HG03135 (cell line): Measurements from ENCODE around the gene PACS1.
"Not testable (repeated sequence)": the region's sequence is repeated elsewhere in the genome, so short reads cannot be mapped to it uniquely, and the experiment has no call there.

Experiments
- ATAC-seq: cut with Tn5 transposase; IDR thresholded peaks from one replicate; pipeline ENCODE4 v1.9.1; 2021; ENCODE audit warnings: mild to moderate bottlenecking, moderate library complexity; ENCODE audit not compliant: unreplicated experiment

The PACS1 gene

DNA sequence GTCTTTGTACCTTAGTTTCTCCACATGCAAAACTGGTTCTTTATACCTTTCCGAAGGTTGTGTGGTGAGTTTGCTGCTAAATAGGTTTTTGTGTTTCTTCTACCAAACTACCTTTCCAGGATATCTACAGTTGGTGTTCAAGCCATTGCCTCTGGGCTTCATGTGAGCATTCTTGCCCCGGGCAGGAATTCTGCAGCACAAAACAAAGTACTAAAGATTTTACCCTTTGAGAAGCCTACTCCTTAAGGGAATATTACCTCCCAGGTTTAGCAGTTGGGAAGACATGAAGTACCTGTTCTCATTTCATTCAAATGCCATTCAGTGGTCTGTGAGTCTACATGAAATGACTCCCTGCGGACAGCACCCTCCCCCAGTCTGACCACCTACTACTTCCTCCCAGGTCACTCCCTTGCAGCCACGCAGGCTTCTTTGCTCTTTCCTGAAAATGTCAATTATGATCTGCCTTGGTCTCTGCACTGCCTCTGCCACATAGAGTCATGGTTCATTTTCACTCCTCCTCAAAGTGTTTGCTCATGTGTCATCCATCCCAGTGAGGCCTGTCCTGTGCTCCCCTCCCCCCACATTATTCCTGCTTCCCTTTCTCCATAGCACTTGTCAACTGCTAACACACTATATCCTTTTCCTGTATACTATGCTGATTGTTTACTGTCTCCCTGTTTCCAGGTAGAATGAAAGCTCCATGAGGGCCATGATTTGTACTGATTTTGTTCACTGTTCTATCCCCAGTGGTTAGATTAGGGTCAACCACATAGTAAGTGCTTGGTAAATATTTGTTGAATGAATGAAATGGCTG lies 36.9 kb downstream of the PACS1 start:
- ATAC-seq, result no peak

- no peak for ATAC-seq
These were observed 37.8 kb downstream of the PACS1 start for GRCh38 chr11:66107600-66108510.

- ATAC-seq, result no peak
These were observed 39.2 kb downstream of the PACS1 start for GRCh38 chr11:66109294-66109693.

DNA sequence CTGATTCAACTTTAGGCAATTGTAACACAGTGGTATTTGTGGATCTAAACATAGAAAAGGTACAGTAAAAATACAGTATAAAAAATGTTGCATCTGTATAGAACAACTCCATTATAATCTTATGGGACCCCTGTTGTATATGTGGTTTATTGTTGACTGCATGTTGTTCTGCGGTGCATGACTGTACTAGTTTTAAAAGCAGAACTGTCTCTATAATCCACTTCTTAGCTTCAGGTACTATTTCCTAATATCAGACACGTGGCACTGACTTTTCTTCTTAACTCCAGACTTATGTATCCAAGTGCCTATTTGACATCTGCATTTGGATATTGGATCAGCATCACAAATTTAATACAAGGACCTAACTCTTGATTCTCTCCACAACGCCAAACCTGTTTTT lies 41.1 kb downstream of the PACS1 start:
- ATAC-seq, result no peak

DNA sequence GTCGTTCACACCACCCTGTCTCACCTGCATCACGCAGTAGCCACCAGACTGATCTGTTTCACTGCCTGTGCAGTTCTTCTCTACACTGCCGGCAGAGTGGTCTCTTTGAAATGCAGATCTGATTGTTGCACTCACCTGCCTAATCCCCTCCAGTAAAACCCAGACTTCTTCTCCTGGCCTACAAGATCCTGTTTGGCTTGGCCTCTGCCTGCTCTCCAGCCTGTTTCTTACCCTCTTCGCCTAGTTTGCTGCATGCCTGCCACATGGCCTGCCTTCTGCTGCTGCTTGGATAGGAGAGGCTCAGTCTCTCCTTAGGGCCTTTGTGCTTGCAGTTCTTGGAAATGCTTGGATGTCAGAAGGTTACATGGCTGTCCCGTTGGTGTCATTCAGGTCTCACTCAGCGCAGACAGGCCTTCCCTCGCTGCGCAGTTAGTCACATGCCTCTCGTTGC lies 42.0 kb downstream of the PACS1 start:
- no peak for ATAC-seq

DNA sequence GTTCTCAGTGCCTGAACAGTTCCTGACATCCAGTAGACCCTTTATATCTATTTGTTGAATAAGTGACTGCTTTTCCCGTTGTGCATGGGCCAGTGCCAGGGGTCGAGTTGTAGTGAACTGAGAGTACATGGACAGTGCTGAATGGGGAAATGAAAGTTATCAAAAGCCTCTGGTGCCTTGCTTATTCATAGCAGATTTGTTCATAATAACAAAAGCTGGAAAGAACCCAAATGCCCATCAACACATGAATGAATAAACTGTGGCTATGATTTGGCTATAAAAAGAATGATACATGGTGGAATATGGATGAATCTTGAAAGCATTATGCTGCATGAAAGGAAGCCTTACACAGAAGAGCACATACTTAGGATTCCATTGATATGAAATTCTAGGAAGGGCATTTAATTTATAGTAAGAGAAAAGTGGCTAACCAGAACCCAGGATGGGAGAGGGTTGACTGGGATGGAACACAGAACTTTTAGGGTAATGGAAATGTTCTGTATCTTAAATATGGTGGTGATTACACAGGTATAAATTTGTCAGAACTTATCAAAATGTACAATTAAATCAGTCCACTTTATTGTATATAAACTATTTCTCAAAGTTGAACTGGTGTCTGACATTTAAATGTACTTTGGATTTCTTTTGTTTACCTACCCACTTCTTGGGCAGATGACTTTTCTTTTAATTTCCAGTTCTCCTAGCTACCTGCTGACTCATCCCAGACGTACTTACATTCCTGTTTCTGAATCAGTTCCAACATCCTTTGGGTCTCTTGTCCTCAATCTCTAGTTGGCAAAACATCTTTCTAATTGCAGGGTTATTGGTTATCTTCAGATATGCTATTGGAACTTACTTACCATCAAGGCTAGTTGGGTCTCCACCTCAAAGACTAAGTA lies 42.8 kb downstream of the PACS1 start:
- ATAC-seq, result no peak

- not testable (repeated sequence) for ATAC-seq
These were observed 44.9 kb downstream of the PACS1 start for GRCh38 chr11:66114957-66115356.

DNA sequence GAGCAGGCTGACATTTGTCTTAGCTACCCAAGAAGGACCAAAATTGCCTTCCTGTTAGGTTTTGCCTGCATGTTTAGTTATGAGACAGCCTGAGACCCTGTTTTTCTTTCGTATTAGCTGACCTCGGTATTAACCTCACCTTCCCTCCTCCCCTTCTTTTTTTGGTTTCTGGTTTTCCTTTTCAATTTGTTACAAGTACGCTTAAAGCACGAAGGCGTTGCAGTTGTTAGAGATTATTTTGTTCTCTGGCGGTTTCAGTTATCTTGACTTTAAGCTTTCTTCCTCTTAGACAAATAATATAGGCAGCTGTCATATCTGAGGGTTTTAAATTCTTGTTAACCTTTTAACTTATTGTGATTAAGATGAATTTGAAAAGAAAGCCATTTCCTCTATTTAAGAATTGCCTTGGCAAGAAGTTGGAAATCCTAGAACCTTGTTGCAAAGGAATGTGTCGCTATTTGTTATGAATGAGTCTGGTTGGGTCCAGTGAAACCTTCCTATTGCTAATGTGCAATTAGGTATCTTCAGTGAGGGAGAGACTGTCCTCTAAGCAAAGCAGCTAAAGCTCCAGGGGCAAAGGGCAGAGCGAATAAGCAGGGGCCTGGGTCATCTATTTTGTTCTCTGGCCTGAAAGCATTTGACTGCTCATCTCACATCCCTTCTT lies 45.7 kb downstream of the PACS1 start:
- ATAC-seq, result no peak

DNA sequence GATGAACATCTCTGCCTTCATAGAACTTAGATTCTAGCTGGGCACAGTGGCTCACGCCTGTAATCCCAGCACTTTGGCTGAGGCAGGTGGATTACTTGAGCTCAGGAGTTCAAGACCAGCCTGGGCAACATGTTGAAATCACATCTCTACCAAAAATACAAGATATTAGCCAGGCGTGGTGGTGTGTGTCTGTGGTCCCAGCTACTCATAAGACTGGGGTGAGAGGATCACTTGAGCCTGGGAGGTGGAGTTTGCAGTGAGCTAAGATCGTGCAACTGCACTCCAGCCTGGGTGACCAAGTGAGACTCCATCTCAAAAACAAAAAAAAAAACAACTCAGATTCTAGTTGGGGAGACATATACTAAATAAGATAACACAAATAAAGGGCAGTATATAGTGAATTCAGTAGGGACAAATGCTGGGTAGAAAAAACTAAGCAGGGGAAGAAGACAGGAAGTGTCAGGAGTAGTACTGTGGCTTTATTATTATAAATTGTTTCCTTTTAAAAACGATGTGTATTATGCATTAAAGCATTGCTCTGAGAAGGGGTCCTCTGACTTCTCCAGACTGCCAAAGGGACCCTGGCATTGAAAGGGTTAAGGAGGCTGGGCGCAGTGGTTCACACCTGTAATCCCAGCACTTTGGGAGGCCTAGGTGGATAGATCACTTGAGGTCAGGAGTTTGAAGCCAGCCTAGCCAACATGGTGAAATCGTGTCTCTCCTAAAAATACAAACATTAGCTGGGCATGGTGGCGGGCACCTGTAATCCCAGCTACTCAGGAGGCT lies 46.7 kb downstream of the PACS1 start:
- ATAC-seq, result no peak

DNA sequence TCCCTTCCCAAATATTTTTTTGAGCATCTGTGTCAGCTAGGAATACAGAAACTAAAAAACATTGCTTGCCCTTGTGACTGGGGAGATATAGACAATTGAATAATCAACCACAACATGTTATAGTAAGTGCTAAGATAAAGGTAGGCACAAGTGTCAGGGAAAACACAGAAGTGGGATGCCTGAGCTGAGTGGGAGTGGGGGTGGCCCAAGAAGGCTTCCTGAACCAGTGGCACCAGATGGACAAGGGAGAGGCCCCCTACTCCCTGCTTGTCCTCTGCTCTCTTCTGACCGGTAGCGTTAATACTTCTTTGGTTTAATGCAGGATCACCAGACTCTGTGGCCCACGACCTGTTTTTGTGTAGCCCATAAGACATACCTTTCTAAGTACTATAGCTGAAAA lies 48.8 kb downstream of the PACS1 start:
- no peak for ATAC-seq

DNA sequence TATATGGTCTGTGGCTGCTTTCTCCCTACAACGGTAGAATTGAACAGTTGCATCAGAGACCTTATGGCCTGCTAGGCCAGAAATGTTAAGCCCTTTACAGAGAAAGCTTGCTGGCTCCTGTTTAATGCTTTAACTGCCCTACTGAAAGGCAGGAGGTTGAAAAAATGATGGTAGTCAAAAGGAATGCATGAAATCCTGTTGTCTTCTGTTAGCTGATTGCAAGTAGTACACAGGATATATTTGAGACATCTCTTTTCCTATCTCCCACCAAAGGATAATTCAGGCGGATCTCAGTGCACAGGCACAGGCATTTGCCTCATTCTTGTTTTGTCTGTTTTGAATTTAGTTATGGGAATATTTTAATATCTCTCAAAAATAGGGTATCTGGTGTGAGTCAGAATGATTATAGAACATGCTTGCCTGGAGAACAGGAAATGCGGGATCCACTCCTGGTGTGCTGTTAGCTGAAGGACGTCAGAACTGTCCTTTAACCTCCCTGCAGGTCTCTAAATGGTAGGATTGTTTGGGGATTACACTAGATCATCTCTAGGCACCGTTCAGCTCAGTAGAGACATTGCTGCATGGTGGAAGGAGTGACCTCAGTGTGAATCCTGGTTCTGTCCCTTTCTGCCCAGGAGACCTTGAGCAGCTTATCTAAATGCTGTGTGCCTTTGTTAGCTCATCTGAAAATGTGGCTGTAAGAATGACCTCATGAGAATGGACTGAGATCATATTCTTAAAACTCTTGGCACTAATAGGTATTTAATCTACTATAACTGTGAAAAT lies 49.5 kb downstream of the PACS1 start:
- ATAC-seq, result no peak

DNA sequence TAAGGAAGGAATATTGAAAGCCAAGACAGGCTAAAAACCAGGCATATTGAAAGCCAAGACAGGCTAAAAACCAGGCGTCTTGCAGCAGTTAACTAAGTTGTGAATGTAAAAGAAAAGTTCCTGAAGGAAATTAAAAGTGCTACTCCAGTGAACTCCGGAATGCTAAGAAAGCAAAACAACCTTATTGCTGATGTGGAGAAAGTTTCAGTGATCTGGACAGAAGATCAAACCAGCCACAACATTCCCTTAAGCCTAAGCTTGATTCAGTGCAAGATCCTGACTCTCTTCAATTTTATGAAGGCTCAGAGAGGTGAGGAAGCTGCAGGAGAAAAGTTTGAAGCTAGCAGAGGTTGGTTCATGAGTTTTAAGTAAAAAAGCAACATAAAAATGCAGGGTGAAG lies 51.4 kb downstream of the PACS1 start:
- ATAC-seq, result no peak

- no peak for ATAC-seq
These were observed 53.8 kb downstream of the PACS1 start for GRCh38 chr11:66123902-66124301.

DNA sequence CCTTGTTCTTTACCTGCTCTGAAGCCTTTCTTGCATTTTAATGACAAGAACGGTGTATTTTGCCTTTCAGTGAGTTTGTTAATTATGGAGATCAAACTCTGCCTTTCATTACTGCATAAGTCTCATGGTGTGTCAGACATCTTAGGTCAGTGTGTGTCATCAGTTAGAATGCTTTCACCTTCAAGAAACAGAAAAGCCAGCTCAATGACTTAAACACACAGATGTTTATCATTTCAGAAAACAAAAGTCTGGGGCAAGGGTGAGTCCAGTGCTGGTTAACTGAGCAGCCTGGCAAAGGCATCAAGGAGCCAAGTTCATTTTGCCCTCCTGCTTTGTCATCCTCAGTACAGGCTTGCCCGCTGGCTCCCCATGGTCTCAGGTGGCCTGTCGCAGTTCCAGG lies 54.5 kb downstream of the PACS1 start:
- ATAC-seq, result no peak

DNA sequence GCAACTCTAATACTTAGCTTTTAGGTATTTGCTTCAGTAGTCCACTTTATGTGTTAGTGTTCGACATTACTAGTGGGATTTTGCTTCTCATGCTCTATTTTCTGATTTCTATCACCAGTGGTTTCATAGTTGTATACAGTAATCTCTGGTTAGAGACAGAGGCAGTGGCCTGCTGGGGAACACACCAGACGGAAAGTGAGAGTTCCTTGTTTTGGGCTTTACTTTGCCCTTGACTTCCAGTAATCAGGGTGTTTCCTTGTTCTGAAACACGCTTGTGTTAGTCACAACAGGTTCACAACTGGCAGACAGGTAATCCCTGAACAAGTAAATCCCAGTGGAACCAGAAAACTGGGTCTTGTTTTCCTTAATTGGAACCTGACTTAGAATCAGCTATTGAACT lies 56.0 kb downstream of the PACS1 start:
- ATAC-seq, result no peak

- ATAC-seq, result no peak
These were observed 56.9 kb downstream of the PACS1 start for GRCh38 chr11:66126808-66127555.

GRCh38 chr11:66130978-66131377 lies 60.9 kb downstream of the PACS1 start:
- no peak for ATAC-seq
